ENCODE measurements around the gene CHST11.

CHST11 gene

DNA sequence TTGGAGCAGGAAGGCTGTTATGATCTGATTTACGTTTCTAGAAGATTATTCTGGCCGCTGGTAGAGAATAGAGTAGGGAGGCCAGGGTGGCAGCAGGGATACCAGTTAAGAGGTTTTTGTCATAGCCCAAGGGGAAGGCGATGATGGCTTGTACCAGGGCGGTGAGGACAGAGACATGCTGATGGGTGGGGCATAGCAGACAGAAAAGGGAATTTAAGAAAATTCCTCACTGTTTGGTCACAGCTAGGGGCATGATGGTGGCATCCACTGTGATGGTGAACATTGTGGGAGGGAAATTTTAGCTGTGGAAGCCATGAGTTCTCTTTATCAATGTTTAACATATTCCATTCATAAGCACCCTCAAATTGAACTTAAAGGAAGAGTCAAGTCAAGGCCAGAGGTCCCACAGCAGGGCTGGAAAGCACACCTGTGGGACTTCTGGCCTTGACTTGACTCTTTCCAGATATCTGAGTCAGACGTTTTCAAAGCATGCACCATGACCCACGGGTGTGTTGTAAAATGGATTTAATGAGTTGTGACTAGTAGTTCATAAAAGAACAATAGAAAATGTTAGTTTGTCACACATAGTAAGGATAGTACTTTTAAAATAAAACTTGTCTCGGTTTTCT lies 134.6 kb downstream of the CHST11 start:
- H3K4me3 ChIP-seq (ENCODE audit: low read depth, low read length), result no peak overlapping the region
- no peak for DNase-seq (ENCODE audit: low read depth, low spot score)
- TF ChIP-seq, protein P1, sequence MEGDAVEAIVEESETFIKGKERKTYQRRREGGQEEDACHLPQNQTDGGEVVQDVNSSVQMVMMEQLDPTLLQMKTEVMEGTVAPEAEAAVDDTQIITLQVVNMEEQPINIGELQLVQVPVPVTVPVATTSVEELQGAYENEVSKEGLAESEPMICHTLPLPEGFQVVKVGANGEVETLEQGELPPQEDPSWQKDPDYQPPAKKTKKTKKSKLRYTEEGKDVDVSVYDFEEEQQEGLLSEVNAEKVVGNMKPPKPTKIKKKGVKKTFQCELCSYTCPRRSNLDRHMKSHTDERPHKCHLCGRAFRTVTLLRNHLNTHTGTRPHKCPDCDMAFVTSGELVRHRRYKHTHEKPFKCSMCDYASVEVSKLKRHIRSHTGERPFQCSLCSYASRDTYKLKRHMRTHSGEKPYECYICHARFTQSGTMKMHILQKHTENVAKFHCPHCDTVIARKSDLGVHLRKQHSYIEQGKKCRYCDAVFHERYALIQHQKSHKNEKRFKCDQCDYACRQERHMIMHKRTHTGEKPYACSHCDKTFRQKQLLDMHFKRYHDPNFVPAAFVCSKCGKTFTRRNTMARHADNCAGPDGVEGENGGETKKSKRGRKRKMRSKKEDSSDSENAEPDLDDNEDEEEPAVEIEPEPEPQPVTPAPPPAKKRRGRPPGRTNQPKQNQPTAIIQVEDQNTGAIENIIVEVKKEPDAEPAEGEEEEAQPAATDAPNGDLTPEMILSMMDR (IDR thresholded peaks at IDR 0.05; ENCODE audit: low read depth, low read length), result no peak
- in situ Hi-C loops (cut with HindIII; ENCODE audit: low sequenced_read_pairs), result no loop called here

DNA sequence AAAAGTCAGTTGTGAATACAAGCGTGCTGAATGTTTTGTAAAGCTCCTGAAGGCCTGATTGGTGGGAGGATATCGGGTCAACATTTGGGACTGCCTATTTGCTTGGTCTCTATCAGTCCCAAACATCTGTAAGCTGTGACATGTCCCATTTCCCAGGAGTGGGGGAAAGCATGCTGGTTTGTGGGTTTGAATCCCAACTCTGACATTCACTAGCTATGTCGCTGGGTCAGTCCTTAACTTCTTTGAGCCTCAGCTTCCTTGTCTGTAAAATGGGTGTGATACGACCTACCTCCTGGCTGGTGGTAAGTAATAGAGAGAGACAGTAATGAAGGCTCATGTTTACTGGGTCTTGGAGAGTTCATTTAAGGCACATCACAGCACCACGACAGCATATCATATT lies 136.7 kb downstream of the CHST11 start:
- in situ Hi-C loops (cut with HindIII; ENCODE audit: low sequenced_read_pairs), result no loop called here
- TF ChIP-seq, protein P1 (IDR thresholded peaks at IDR 0.05; ENCODE audit: low read depth, low read length), result no peak
- DNase-seq (ENCODE audit: low read depth, low spot score), result no peak
- no peak overlapping the region for H3K4me3 ChIP-seq (ENCODE audit: low read depth, low read length)

DNA sequence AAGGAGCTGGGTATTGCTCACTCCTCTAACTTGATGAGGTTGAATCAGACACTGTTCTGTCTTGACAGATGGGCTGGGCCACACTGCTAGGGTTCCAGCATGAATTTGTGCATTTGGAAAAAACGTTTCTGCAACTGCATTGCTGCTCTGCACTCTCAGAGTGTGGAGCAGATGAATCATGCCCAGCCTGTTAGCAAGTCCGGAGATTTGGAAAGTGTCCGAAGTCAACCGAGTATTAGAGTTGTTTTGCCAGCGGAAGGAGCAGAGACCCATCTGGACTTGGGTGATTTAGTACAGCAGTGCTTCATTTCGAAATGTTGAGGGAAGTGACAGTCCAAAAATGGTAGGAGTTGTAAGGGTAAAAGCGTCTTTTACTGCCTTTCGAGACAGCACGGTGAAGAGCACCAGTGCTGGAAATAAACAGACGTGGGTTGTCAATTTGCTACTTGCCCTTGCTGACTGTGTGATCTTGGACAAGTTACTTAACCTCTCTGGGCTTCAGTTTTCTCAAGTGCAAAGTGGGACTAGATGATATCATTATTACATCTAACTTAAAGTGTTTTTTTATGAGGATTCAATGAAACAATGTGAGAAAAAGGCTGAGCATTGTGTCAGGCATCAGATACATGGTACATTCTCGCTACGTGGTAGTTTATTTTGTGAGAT lies 139.5 kb downstream of the CHST11 start:
- TF ChIP-seq, protein P1 (IDR thresholded peaks at IDR 0.05; ENCODE audit: low read depth, low read length), result no peak
- peak; percentile 80 for DNase-seq (ENCODE audit: low read depth, low spot score)
- H3K4me3 ChIP-seq (ENCODE audit: low read depth, low read length), result no peak overlapping the region
- in situ Hi-C loops (cut with HindIII; ENCODE audit: low sequenced_read_pairs), result no loop called here

DNA sequence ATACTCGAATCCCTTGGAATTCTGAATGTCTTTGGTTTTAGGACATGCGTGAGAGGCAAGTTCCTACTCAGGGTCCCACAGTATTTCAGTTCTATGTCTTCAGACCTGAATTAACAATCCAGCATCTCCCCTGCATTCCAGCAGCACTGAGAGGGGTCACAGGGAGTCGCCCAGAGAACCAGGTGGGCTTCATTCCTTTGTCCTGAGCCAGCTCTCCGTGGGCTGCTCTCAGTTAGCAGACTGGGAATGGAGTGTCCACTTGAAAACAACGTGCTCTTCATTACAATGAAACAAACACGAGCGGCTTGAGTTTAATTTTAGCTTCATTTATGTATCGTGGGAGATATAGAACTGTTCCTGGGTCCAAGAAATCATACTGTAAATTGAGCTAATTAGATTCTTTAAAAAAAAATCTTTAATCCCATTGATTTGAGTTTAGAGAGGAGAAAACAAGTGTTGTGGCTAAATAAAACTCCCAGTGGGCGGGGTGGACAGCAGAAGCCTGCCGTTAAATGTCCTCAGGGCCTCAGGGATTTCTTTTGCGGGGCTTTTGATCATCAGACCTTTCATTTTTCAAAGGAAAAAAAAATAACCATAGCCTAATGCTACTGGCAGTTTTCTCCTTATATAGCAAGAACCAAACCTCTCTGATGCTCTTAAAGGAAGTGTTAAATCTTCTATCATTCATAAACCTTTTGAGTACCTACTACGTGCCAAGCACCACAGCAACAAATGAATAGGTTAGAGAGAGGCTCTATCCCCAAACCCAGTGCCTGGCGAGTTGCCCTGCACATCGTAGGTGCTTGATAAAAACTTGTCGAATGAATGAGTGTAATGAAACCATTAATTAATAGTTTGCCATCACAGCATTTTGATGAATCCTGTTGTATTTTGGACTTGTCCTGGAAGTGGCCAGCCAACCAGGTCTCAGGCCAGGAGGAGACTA lies 140.4 kb downstream of the CHST11 start:
- DNase-seq (ENCODE audit: low read depth, low spot score), result no peak
- no peak overlapping the region for H3K4me3 ChIP-seq (ENCODE audit: low read depth, low read length)
- TF ChIP-seq, protein P1 (IDR thresholded peaks at IDR 0.05; ENCODE audit: low read depth, low read length), result no peak
- in situ Hi-C loops (cut with HindIII; ENCODE audit: low sequenced_read_pairs), result no loop called here

DNA sequence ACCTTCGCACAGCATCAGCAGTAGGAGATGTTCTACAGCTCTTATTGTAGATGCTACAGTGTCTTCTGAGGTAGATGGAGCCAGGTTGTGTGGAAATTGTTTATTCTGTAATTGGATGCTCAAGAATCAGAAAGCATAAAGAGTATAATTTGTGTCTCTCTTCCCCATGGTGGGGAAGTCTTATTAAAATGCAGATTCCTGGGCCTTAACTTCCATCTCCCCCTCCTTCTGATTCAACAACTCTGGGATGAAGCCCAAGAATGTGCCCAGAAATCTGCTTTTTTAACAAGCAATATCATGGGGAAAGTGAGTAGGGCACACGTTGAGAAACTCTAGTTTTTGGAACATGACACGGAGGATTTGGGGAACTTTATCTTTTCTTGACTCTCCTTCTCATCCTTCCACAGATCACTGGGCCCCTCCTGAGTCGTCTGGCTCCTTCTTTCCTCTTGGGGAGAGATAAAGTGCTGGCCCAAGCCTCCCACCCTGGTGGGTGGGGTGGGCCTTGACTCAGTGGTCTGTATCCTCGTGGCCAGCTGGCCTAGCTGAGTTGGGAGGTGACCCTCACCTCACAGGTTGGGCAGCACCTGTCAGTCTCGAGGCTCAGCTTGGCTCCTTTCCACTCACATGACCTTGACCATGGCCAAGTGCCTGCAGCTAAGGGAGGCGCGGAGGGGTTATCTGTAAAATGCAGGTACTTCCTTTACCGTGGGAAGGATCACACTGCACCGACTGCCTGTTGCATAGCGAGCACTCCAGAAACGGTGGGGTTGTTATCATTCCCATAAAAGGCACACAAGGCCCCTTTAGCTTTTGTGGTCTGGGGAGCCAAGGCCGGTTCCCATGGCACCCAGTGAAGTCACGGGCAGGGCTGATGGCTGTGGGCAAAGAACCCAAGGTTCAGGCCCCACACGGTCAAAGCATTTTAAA lies 141.9 kb downstream of the CHST11 start:
- H3K4me3 ChIP-seq (ENCODE audit: low read depth, low read length), result no peak overlapping the region
- TF ChIP-seq, protein P1 (IDR thresholded peaks at IDR 0.05; ENCODE audit: low read depth, low read length), result no peak
- in situ Hi-C loops (cut with HindIII; ENCODE audit: low sequenced_read_pairs), result no loop called here
- DNase-seq (ENCODE audit: low read depth, low spot score), result no peak

Data from astrocyte of the spinal cord (primary cell).